CD4-positive, alpha-beta T cell treated with Interleukin-10 for 1 hour (primary cell): ENCODE data around the gene HDAC10.
A peak's percentile ranks its signal among the peaks of the same experiment; 100 is the strongest.

Experiments used
- DNase-seq: peaks from one replicate; pipeline ENCODE4 v3.0.0-alpha.2; 2020

HDAC10 gene, protein sequence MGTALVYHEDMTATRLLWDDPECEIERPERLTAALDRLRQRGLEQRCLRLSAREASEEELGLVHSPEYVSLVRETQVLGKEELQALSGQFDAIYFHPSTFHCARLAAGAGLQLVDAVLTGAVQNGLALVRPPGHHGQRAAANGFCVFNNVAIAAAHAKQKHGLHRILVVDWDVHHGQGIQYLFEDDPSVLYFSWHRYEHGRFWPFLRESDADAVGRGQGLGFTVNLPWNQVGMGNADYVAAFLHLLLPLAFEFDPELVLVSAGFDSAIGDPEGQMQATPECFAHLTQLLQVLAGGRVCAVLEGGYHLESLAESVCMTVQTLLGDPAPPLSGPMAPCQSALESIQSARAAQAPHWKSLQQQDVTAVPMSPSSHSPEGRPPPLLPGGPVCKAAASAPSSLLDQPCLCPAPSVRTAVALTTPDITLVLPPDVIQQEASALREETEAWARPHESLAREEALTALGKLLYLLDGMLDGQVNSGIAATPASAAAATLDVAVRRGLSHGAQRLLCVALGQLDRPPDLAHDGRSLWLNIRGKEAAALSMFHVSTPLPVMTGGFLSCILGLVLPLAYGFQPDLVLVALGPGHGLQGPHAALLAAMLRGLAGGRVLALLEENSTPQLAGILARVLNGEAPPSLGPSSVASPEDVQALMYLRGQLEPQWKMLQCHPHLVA

DNA sequence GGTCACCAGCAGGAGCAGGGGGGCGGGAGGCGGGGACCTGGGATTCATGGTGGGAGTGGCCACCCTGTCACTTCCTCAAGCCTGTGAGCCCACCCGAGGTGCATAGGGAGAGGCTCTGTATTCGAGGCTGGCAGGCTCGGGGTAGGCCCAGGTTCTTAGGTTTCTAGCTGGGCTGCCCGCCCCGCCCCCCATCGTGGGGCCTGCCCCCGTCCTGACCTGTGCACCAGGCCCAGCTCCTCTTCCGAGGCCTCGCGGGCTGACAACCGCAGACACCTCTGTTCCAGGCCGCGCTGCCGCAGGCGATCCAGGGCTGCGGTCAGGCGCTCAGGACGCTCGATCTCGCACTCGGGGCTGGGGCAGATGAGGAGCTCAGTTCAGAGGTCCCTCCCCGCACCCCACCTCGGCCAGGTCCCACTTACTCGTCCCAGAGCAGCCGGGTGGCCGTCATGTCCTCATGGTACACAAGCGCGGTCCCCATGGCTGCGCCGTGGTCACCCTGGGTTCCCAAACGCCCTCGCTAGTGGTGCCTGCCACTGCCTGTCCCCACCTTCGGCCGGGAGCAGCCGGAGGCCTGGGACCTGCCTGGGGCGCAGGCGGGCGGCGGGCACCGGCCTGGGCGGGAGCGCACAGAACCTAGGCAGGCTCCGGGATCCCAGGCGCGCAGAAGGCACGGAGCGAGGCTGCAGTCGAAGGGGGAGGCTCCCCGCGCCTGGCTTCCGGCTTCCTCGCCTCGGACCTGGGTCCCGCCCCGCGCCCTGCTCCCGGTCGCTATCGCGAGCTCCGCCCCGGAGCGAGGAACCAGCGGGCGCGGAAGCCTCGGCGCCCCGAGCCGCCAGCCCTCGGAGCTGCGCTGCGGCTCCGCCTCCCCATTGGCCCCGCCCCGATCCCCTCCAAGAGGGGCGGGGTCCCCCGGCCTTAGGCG, at the start of gene HDAC10:
Gene HDAC10 (minus strand): TSS at position 711 of the 922 bp plus-strand sequence. CDS start 233 bp downstream, at position 478.
- DNase-seq, result peak; percentile 85

DNA sequence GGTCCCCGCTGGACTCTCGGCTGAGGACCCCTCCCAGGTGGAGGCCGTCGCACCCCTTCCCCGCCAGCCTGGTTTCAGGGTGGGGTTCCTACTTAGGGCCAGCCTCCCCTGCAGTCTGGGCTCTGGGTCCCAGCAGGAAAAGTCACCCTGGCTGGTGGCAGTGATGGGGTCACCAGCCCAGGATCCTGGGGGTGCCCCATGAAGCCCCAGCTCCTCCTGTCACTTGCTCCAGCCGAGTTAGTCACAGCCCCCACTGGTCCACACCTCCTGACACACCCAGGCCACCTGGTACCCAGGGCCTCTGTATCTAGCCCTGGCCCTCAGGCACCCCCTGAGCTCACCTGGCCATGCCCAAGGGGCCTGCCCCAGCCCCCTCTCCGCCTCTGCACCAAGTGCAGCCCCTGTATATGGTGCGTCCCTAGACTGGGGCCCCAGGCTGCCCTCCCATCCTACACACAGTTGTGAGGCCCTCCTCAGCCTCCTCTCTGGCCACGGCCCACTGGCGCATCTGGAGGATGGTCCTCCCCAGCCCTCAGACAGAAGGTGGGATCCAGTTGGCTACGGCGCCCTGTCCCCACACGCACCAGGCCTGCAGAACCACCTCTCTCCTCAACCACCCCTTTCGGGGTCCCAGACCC, 49.7 kb upstream of the HDAC10 start:
- no peak for DNase-seq

DNA sequence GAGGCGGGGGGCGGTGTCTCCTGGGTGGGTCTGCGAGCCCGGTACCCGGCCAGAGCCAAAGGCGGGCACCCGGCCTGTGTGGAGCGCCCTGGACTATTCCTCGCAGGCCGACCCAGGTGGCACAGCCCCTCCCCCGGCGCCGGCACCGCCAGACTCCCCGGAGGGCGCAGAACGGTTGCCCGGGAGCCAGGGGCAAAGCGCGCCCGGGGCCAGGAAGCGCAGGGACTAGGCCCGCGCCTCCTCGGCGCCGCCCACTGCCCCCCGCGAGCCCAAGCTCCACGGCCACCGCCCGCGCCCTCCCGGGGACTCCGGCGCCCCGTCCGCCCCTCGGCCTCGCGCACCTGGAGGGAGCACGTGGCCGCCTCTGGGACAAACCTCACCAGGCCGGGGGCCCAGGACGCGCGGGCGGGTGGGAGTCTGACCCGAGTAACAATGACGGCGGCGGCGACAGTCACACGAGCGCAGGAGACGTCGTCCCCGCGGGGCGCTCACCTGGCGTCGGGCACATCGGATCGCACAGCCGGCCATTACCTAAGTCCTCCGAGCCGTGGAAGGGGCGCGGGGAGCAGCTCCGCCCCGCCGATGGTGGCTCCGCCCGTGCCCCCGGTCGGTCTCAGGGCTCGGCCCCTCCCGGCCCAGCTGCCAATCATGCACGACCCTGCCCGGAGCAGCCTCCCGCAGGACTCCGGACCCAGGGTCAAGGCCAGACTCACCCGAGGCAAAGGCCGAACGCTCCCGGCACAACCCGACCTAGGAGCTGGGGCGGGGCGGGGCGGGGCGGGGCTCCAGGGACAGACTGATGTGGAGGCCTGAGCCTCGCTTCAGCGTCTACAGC, 48.9 kb upstream of the HDAC10 start:
- no peak for DNase-seq

DNA sequence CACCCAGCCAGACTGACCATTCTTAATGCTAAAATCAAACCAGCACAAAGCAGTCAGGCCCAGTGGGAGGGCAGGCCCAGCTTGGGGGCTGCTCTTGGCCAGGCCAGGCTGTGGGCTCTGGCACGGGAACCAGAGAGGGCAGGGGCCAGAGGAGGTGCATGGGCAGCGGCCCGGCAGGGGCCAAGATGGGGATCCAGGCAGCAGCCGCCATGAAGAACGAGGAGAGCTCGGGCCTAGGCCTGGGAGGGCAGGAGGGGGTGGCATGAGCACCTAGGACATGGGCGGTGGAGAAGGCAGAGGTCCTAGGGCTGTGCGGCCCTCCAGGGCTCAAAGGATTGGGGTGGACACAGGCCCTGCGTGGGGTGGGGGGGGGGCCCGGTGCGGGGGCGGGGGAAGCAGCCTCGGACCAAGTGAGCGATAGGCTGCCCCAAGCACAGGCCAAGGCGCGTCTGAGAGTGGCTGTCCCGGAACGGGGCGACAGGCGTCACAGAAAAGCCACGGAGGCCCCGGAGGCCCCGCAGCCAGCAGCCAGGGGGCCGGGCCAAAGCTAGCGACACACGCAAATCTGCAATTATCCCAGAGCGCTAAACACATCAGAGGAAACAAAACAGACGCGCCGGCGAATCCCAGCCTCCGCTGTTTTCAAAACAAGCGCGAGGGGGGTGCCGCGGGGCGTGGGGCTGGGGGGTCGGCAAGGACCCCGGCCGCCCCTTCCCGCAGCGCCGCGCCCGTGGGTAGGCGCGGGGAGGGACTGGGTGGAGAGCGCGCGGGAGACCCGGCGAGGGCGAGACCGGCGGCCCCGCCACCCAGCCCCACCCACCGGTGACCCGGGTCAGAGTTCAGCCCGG, 48.1 kb upstream of the HDAC10 start:
- DNase-seq, result no peak

DNA sequence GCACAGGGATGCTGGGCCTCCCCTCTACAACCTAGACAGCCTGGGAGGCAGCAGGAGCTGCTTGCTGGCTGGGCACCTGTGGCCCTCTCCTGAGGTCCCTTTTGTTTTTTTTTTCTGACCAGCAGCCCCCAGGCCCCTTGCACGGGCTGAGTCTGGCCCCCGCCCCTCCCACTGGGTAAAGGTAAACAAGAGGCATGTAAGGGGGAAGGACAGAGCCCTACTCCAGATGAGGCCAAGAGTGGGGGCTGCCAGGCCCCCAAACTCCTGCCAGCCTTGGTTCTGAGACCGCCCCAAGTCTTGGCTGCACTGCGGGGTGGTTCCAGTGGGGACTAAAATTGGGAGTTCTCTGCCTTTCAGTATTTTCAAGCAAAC, 47.2 kb upstream of the HDAC10 start:
- no peak for DNase-seq

DNA sequence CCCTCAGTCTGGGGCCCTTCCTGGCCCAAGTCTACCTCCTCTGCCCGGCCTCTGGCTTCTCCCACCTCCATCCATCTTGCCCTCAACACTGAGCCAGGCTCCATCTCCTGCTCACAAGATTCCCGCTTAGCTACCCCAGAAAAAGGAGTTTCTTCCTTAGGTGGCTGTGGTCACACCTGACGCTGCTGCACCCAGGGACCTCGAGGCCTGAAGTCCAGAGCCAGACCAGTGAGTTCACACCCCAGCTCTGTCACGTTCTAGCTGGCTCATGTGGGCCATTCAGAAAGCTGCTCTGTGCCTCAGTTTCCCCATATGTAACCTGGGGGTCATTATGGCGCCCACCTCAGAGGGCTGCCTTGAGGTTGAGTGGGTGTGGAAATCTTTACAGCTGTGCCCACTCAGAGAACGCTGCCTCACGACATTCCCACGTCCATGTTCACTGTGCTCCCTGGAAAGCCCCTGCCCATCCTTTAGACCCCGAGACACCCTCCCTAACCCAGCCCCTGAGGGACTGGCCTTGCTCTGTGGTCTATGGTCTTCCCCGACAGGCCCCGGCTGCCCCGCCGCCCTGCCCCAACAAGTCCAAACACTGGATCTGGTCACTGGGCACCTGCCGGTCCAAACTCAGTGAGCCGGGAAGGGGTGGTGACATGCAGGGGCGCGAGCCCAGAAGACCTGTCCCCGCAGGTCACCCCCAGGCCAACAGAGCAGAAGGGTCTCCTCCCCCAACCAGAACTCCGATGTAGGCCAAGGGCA, 46.6 kb upstream of the HDAC10 start:
- no peak for DNase-seq

DNA sequence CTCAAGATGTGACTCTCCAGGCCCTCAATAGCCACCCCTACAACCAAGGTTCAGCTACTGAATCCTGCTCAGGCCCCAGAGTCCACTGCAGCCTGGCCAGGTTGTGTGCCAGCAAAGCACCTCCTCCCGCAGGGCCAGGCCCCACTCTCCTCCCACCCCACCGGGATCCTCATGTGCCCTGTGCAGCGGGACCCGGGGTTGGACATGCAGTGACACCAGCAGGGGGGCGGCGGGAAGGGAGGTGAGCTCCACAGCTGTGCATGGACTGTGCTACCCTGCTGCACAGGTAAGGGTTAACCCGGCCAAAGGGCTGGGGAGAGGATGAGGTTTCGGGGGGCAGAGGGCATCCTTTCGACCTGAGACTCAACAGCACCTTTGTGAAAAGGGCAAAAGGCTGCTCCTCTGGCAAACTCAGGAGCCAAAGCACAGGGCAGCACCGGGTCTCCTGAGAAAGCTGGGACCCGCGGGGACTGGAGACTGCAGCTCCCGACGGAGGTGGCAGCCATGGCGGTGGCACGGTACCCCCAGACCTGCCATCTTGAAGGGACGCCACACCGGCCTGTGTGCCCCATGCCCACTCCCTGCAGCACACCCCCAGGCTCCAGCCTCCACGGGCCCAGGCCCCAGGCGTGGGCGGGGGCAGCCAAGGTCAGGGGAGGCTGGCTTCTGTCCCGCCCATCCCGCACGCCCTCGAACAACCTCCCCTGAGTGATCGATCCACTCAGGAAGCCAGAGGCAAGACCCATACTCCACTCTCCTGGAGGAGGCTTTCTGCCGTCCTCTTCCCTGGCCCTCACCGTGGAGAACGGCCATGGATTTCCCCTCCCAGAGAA, 45.8 kb upstream of the HDAC10 start:
- DNase-seq, result no peak

DNA sequence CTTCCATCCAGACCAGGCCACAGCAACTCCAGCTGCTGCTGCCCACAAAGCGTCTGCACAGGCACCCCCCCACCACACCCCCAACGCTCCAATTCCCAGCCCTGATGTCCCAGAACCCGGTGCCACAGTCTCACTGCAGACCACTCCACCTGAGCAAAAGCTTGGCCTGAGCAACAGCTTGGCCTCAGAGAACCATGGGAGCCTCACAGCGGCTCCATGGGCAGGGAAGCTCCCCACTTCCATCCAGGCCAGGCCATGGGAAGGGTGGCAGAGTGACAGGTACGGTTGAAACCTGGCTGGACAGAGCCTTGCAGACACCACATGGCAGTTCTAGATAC, 43.2 kb upstream of the HDAC10 start:
- no peak for DNase-seq

DNA sequence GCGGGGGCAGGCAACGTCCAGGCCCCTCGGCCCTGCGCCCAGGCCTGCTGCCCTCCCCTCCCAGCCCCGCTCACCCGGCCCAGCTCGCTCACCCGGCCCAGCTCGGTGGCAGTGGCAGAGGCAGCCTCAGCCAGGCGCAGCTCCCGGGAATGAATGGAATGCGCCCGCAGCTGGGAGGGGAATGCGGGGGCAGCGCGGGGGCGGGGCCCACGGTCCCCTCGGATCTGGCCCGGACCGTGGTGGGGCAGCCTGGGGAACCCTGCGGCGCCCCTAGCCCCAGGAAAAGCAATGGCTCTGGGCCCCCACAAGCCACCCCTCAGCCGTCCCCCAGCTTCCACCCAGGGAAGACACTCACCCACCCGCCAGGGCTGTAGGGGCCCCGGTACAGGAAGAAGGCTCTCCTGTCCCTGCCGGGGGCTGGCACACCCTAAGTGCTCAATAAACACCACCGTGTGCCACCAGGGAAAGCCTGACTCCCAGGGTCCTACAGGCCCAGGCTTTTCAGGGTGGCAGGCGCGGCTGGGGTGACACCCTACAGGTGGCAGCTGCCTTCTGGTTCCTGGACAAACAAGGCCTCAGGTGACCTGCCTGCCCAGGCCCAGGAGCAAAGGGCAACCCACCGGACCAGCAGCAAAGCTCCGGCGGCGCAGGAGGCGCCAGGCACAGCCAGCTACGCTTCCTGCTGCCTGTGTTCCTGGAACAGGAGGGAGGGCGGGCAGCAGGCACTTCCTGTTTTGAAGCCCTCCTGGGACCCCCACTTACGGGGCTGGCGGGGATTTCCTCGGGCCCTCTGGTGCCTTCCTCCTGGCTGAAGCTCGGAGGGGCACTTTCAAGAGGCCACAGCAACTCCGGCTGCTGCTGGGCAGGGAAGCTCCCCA, 42.6 kb upstream of the HDAC10 start:
- no peak for DNase-seq

DNA sequence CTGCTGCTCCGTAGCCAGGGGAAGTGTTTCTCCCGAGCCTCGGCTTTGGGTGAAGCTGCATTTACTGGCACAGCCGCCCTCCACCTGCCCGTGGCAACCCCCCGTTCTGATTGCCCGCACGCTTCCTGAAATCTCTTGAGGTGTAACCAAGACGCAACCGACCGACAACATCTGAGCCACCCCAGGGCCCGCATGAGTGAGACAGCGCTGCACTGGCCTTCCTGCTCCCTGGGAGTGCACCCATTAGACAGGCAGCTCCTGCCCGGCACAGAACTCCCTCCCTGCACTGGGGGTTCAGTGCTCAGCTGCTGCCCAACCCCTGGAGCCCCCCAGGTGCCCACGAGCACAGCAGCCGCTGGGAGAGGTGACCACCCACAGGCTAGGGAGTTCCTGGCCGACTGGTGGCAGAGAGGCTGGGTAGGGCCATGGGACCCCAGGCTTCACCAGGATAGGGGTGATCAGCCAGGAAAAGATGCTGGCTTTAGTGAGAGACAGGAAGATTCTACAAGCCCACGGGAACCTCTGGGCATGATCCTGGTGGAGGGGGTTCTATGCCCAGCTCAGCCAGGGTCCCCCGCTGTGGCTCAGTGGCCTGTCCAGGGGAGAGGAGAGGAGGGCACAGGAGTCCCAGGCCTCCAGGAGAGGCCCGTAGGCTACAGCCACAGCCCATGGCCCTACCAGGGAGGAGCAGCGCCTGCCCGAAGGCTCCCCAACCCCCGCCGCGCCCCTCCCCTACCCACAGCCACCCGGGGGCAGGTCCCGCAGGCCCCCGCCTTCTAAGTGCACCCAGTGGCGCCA, 41.8 kb upstream of the HDAC10 start:
- no peak for DNase-seq

DNA sequence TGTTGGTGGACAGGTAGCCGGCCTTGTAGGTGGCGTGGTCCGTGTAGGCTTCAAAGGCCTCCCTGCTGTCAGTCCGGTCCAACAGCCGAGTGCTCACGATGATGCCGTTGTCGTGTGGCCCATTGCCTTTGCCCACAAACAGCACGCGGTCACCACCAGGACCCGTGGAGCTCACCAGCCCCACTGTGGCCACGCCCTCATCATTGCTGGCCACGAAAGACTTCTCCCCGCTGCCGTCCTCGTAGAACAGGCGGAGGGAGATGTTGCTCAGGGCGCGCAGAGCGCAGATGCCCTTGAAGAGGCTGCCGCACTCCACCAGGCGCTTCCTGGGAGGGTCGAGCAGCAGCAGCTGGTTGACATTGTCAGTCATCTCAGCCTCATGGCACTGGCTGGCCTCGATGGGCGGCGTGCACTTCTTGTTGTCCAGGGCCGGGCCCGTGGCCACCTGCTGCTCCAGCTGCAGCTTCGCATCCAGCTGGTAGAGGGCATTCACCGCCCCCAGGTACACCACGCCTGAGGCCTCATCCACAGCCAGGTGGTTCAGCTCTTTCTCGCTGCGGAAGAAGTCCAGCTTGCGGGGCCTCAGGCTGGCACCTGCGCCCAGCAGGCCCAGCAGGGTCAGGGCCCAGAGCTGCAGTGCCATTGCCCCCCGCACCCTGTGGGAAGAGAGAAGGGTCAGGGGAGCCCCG, 39.0 kb upstream of the HDAC10 start:
- DNase-seq, result no peak

DNA sequence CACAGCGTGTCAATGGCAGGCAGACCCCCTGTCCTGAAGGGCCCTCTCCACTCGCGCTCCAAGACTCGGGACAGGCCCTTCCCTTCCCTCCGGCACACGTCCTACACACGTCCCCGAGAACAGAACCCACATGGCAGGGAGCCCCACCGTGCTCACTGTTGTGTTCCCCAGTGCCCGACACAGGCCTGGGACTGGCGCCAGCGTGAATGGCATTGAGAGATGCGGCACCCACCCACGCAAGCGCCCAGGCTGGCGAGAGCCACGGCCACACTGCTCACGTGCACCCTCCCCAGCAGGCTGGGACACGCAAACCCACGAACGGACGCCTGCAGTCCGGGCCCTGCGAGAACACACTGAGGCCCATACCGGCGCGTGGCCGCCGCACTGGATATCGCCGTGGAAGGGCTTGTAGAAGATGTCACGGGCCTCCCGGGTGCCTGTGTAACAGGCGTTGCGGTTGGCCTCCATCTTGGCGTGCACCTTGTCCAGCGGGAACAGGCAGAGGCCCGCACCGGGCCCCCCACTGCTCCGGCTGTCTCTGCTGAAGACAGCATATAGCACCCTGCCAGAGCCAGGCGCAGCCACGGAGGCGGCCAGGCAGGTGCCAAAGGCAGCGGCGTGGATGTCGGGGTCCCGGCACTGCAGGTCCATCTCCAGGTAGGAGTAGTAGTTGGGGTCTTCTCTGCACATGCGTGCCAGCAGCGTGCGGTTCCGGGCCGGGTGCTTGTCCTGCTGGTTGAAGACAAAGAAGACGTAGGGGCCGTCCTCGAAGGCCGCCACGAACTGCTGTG, 38.3 kb upstream of the HDAC10 start:
- no peak for DNase-seq

DNA sequence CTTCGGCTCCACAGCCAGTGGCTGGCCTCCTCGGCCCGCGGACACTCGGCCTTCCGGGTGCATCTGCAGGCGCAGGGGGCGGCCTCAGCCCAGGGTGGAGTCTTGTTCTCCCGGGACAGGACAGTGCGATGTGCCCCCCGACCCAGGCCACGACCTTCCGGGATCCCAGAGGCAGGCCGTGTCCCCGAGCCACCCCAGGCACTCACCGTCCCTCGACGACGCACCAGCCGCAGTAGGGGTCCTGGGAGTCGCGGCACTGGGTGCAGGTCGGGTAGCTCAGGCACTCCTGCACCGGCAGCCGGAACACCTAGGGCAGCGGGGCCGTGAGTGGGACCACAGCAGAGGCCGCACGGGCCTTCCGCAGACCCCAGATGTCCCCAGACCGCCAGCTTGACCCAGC, 36.7 kb upstream of the HDAC10 start:
- no peak for DNase-seq

DNA sequence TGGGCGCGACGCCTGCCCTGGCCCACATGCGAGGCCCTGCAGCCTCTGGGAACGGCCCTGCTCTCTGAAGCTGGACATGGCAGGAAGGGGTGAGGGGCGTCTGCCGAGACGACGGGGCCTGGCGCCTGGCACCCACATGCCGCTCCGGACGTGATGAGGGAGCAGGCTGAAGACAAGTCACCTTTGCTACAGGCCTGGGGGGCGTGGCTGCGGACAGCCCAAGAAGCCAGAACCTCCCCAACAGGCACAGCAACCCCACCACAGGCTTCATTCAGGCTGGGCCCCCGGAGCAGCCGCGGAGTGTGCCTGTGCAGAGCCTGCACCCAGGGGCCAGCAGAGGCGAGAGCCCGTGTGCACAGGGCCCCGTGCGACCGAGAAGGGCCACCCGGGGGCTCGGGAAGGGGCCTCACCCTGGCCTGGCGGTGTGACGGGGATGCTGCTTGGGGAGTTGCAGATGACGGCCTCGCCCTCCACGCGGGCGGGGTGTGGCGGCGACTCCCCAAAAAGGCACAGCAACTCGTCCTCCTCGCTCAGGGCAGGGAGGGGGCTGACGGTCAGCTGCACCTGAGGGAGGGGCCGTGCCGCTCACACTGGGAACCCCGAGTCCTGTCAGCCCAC, 35.7 kb upstream of the HDAC10 start:
- no peak for DNase-seq

DNA sequence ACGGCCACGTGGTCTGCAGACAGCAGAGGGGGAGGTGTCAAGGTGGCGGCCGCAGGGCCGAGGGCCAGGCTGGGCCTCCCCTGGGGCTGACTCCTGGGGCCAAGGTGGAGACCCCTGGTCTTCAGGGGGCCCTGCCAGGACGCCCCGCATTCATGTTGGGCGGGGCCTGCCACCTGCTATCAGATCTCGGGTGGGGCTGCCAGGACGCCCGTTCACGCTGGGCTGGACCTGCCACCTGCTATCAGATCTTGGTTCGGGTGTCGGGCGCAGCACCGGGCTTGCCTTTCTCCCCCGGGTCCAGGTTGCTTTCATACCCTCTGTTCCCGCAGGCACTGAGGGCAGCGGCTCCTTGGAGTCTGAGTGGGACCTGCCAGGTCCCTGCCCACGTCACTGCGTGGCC, 35.2 kb upstream of the HDAC10 start:
- DNase-seq, result no peak
